MM.1S (cell line): Measurements from ENCODE around the gene NUDT4B.
"Not testable (repeated sequence)": the region's sequence is repeated elsewhere in the genome, so short reads cannot be mapped to it uniquely, and the experiment has no call there.

Source experiments
- EZH2 ChIP-seq: fragments of 300-600 bp; sonication (generic); optimal IDR thresholded peaks from 2 replicates; pipeline ENCODE3; 2017; ENCODE audit warnings: low read depth, mild to moderate bottlenecking, antibody characterized with exemption, low read length, mixed read lengths
- EZH2phosphoT487 ChIP-seq: fragments of 300-600 bp; sonication (generic); IDR thresholded peaks from 2 replicates; pipeline ENCODE4 v1.6.1; 2018; ENCODE audit warnings: antibody characterized with exemption, low read length
- TF ChIP-seq, protein P1 (sequence below): fragments of 300-600 bp; sonication (generic); IDR thresholded peaks from 2 replicates; pipeline ENCODE4 v1.5.1; 2016; ENCODE audit warnings: antibody characterized with exemption, low read length, mixed read lengths

DNA sequence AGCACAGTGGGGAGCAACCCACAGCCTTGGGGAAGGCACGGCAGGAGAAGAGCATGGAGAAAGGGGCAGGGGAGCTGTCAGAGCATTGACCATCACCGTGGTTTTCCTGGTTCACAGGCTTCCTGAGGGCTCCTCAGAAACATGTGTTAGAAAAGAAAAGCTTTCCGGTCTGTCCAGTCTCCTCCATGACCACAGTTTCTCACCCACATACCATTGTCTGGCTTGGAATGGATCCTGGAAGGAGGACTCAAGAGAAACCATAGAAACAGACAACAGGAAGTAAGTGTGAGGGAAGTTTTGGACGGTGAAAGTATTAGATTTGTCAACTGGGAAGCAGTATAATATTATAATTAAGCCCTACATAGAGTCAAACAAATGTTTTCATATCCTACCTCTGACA lies 16.3 kb upstream of the NUDT4B start:
- TF ChIP-seq, protein P1, sequence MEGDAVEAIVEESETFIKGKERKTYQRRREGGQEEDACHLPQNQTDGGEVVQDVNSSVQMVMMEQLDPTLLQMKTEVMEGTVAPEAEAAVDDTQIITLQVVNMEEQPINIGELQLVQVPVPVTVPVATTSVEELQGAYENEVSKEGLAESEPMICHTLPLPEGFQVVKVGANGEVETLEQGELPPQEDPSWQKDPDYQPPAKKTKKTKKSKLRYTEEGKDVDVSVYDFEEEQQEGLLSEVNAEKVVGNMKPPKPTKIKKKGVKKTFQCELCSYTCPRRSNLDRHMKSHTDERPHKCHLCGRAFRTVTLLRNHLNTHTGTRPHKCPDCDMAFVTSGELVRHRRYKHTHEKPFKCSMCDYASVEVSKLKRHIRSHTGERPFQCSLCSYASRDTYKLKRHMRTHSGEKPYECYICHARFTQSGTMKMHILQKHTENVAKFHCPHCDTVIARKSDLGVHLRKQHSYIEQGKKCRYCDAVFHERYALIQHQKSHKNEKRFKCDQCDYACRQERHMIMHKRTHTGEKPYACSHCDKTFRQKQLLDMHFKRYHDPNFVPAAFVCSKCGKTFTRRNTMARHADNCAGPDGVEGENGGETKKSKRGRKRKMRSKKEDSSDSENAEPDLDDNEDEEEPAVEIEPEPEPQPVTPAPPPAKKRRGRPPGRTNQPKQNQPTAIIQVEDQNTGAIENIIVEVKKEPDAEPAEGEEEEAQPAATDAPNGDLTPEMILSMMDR = not testable (repeated sequence)
- not testable (repeated sequence) for TF ChIP-seq EZH2, EZH2phosphoT487
